Fibroblast of pulmonary artery (primary cell): Measurements from ENCODE around the gene KRT77.

Experiments
- DNase-seq: peaks from one replicate; pipeline ENCODE4 v3.0.0-alpha.2; 2010; ENCODE audit warnings: low read depth
- H3K4me3 ChIP-seq: replicated peaks from 2 replicates; pipeline ENCODE4 v1.5.1; 2011; ENCODE audit warnings: low read depth, mild to moderate bottlenecking, control low read depth, low read length, moderate library complexity
- TF ChIP-seq, protein P1 (sequence below): IDR thresholded peaks from 2 replicates; pipeline ENCODE4 v1.5.1; 2011; ENCODE audit warnings: mild to moderate bottlenecking, control low read depth, low read length, inconsistent platforms; ENCODE audit errors: missing control alignments

Gene KRT77

DNA sequence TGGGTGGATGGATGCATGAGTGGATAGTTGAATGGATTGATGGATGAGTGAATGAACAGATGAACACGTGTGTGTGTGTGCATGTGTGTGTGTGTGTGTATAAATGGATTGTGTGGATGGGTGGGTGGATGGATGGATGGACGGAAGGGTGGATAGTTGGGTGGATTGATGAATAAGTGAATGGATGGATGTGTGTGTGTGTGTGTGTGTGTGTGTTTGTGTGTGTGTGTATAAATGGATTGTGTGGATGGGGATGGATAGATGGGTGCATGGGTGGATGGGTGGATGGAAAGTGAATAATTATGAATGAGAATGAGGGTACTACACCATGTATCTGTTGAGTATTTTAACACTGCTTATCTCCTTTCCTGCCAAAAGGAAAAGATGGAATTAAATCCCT is 986 bp downstream of the KRT77 start:
- TF ChIP-seq, protein P1, sequence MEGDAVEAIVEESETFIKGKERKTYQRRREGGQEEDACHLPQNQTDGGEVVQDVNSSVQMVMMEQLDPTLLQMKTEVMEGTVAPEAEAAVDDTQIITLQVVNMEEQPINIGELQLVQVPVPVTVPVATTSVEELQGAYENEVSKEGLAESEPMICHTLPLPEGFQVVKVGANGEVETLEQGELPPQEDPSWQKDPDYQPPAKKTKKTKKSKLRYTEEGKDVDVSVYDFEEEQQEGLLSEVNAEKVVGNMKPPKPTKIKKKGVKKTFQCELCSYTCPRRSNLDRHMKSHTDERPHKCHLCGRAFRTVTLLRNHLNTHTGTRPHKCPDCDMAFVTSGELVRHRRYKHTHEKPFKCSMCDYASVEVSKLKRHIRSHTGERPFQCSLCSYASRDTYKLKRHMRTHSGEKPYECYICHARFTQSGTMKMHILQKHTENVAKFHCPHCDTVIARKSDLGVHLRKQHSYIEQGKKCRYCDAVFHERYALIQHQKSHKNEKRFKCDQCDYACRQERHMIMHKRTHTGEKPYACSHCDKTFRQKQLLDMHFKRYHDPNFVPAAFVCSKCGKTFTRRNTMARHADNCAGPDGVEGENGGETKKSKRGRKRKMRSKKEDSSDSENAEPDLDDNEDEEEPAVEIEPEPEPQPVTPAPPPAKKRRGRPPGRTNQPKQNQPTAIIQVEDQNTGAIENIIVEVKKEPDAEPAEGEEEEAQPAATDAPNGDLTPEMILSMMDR: no peak
- no peak for DNase-seq
- no peak overlapping the region for H3K4me3 ChIP-seq

DNA sequence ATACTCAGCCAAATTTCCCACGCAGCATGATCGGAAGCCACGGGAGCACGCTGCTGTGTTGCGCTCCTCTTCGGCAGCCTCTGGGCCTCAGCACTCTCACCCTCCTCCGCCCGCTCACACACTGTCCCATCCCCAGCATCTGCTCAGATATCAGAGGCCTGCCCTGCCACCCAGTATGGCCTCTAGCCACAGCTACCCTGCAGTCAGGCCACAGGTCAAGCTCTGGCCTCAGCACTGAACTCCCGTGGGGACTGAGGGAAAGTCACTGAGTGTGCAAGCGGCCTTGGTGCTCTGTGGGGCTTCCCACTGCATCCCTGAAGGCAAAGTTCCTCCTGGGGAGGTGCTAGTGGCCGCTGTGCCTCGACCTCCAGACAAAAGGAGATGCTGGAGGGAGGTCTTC is 2.0 kb downstream of the KRT77 start:
- DNase-seq: no peak
- H3K4me3 ChIP-seq: no peak overlapping the region
- TF ChIP-seq, protein P1: no peak

DNA sequence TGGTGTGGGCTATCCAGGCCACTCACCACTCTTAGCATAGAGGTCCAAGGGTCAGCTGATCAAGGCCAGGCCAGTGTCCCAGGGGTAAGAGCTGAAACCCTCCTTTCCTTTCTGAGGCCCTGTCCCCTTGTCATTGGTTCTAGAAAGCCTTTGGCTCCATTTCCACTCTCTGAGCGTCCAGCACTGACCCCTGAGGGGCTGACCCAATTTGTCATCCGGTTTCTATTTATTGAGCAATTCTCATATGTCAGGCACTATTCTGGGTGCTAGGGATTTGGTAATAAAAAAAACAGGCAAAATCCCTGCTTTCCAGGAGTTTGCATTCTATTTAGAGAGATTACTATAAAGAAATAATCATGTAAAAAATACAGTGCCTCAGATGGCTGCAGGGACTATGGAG is 3.4 kb downstream of the KRT77 start:
- no peak overlapping the region for H3K4me3 ChIP-seq
- DNase-seq: no peak
- TF ChIP-seq, protein P1: no peak

DNA sequence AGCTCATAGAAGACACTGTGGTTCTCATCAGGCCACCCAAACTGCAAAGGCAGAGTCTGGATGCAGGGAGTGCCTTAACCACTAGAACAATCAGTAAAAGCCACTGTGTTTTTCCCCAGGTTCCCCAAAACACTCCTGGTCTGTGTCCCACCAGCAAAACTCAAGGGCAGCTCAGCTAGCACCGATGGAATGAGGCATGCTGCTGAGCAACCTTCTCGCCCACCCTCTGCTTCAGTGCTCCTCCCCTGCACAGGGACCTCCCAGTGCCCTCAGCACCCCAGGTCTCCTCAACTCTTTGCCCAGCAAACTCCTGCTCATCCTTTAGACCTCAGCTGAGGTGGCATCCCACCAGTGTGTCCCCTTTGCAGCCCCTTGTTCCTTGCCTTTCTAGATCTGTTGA is 4.0 kb downstream of the KRT77 start:
- DNase-seq: no peak
- TF ChIP-seq, protein P1: no peak
- no peak overlapping the region for H3K4me3 ChIP-seq

DNA sequence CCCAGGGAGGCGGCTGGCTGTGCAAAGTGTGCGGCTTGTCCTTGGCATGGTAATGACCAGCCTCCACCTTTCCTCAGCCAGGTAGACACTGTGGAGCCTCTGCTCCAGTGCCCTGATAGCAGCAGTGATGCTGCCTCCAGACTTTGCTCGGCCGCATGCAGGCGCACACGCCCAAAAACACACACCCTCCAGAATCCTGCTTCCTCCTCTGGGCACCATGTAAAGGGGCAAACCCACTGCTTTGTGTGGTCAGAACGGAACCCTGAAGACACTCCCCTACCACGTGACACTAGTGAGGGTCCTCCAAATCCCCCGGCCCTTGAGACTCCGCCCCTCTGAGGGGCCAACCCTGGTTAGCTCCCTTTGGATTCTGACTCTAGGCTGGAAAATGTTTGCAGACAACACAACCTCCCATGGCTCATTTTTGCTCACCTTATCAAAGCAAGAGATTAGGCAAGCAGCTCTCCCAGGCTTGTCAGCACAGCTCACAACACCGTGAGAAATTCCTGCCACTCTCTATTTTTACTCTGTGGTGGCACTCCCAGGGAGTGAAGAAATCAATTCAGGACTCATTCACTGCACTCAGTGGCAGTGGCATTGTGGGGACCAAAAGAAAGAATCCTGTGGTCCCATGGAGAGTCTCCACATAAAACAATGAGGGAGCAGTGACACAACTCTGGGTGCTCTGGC is 4.5 kb downstream of the KRT77 start:
- no peak overlapping the region for H3K4me3 ChIP-seq
- TF ChIP-seq, protein P1: no peak
- DNase-seq: no peak

DNA sequence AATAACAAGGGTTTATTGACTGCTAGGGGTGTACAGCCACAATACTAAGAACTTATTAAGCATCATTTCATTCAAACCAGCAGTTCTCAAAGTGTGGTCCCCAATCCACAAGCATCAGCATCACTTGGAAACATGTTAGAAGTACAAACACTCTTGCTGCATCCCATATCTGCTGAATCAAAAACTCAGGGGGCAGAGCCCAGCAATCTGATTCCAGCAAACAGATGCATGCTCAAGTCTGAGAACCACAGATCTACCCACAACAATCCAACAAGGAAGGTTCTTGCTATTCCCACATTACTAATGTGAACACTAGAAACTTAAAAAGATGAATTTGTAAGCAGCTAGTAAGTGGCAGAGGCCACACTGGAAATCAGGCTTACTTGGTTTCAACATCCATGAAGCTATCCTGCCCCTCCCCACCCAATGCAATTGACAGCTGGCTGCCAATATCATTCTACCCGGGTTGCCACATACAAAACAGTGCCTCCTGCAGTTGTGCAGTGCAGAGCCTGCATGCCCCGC is 6.2 kb downstream of the KRT77 start:
- DNase-seq: no peak
- TF ChIP-seq, protein P1: no peak
- no peak overlapping the region for H3K4me3 ChIP-seq

DNA sequence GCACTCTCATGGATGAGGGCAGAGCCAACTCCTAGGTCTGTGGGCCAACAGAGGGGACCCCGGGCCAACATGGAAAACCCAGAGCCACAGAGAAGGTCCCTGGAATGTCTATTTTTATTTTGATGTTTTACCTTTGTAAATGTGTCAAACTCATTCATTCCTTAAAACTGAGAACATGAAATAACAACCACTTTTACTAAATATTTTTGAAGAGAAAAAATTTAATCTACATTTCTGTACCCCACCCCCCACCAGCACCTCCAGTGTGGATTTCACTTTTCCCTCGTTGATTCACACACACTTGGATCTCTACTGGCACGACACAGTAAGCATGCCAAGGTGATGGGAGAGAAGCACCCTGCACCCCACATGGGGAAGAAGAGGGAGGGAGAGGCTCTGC is 6.7 kb downstream of the KRT77 start:
- no peak overlapping the region for H3K4me3 ChIP-seq
- TF ChIP-seq, protein P1: no peak
- DNase-seq: no peak
